EH (cell line): ENCODE measurements around the gene RBPJ.
"Not testable (repeated sequence)": the region's sequence is repeated elsewhere in the genome, so short reads cannot be mapped to it uniquely, and the experiment has no call there.

Experiments used
- DNase-seq: peaks from one replicate; pipeline ENCODE4 v3.0.0-alpha.2; 2015; ENCODE audit warnings: low read depth

The RBPJ gene

DNA sequence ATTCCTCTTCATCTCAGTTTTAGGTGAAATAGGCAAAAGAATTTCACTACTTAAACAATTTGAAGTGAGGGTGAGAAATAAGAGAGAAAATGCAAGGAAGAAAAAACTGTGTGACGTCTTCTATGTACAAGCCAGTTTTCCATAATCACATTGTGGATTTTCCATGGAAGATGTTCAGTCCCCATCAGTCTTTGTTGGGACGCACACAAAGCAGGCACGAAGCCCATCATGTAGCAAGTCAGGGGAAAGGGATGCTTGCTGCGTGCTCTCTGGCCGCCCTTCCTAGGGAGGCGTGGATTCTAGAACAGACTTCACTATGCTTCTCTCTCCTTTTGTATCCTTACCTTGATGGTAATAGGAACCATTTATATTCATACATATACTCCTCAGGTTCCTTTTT is 54.7 kb downstream of the RBPJ start:
- no peak for DNase-seq

GRCh38 chr4:26377328-26378311 is 56.8 kb downstream of the RBPJ start:
- no peak for DNase-seq

DNA sequence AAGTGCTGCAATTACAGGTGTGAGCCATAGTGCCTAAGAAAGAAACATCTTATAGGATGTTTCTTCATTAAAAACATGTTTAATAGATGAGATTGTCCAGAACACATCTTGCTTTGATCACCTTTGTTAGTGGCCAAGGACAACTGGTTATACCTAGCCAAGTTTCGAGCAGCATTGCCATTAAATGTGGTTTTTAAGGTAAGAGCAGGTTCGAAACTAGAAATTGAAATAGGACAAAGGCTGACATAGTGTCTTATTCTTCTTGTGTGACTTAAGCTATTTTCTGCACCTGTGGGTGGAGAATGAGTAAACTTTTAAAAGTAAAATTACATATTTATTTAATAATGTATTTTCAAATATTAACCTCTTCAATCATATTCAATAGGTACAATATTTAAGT is 59.0 kb downstream of the RBPJ start:
- no peak for DNase-seq

DNA sequence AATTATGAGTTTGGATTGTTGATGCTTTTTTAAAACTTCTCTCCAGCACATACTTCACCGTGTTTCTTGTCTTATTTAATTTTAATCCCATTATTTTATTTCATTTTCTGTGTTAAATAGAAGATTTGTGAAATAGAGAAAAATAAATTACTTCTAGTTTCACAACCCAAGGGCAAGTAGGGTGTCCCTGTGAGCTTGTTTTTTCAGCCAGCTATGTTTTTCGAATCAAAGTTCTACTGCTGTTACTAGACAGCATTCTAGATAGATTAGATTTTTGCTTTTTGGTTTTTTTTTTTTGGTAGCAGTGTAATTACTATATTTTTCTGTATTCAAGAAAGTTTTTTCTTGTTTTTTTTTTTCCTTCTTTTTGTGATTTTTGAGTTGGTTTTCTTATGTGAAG is 59.9 kb downstream of the RBPJ start:
- no peak for DNase-seq

GRCh38 chr4:26384380-26385057 is 63.7 kb downstream of the RBPJ start:
- DNase-seq = no peak

- no peak for DNase-seq
Measured at GRCh38 chr4:26385690-26386089, 64.9 kb downstream of the RBPJ start.

DNA sequence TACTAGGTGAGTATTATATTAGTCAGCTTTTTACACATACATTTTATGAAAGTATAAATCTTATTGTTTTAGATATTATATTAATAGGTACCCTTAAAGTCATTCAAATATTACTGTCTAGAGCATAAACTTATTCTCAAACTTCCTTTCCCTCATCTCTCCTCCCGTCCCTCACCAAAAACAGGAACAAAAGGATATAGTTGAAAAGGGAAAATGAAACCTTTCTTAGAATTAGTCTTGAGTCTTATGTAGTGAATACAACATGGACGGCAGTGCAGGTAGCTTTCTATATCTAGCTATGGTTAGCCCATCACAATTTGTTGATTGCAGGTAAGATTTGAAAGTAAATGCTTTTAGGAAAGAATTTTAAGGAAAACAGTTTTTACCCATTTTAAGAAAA is 65.6 kb downstream of the RBPJ start:
- no peak for DNase-seq

DNA sequence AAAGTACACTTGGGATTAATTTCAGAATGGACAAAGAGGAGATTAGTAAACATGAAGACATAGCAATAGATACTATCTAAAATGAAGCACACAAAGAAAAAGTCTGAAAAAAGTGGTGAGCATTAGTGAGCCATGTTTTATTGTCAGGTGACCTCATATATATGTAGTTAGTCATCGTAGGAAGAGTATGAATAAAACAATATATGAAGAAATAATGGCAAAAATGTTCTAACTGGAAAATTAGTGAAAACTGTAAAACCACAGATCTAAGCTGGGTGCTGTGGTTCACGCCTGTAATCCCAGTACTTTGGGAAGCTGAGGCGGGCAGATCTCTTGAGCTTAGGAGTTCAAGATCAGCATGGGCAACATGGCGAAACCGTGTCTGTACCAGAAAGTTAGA is 67.9 kb downstream of the RBPJ start:
- peak; percentile 33 for DNase-seq

- DNase-seq = no peak
Measured at GRCh38 chr4:26397086-26397485, 76.3 kb downstream of the RBPJ start.

- DNase-seq = no peak
Measured at GRCh38 chr4:26400132-26400531, 79.3 kb downstream of the RBPJ start.

DNA sequence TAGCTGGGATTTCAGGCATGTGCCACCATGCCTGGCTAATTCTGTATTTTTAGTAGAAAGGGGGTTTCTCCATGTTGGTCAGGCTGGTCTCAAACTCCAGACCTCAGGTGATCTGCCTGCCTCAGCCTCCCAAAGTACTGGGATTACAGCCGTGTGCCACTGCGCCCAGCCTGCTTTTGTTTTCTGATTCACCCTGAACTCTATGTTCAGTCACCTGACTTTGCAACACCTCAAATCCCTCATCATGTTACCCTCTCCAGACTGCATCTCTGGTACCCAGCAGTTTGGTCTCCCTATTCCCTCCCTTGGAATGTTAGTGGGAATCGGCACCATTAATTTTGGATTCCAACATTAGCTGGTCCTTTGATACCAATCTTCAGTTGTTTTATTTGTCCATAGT is 81.2 kb downstream of the RBPJ start:
- not testable (repeated sequence) for DNase-seq

- DNase-seq = no peak
Measured at GRCh38 chr4:26402458-26402857, 81.6 kb downstream of the RBPJ start.

DNA sequence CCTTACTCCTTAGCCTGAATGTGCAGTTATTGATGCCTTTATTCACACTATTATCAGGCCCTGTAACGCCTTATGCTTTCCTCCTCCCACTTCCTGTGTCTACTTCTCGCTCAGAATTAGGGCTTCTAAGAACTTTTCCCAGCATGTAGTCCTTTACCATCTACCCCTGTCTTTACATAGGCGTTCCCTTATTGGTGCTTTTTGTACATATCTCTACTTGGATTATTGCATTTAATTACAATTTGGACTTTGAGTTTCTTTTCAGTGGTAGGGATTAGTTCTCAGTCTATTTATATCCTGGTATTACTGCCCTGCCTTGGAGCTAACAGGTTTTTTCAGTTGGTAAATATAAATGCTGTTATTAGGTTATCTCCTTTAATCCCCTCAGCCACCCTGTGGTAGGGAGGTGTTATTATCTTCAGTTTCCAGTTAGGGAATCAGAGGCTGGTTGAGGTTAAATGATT is 84.0 kb downstream of the RBPJ start:
- DNase-seq = no peak

GRCh38 chr4:26406346-26406975 is 85.6 kb downstream of the RBPJ start:
- peak; percentile 19 for DNase-seq

DNA sequence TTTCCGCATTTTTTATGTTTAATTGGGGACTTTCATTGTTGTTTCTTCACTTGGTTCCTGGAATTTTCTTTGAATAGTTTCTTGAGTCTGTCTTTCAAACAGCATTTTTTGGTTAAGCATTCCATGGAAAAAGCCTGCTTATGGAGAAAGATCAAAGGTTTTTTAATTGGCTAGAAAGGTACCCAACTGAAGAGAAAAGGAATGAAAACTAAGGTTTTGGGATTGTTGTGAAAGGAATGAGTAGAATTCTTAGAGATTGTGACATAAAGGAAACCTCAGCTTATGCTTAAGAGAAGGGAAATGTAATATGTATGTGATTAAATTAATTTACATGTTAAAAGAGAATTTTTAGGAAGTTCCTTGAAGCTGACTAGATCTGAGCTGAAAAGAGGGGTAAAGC is 86.7 kb downstream of the RBPJ start:
- peak; percentile 29 for DNase-seq

DNA sequence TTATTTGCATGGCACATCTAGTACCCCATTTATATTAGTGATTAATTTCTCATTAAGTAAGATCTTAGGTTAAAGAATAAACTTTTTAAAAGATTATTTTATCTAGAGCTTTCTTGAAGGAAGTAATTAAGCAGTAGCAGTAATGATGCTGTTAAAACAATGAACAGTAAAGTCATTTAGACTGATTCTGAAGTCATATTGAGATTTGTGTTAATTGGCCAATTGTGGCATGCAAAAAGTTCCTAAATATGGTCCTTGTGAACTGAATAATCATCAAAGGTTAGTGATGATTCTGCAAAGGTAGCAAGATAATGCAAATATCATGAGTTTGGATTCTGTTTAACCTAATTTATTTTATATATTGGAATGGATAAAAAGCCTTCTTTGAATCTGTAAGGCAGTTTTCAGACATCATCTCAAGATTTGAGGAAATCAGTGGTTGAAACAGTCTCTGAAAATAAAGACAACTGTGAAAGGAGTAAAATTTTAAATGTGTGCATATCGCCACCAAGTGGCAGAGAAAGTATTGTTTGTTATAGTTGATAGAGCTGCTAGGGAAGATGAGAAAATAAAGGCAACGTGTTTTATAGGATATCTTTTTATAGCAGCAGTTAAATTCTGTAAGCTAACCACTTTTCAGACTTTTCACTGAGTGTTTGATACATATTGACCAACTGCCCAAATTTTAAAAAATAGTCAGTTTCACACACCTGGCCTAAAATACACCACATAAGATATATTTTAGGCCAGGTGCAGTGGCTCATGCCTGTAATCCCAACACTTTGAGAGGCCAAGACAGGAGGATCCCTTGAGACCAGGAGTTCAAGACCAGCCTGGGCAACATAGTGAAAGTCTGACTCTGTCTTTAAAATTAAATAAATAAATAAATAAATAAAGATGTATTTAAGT is 89.8 kb downstream of the RBPJ start:
- DNase-seq = peak; percentile 72

GRCh38 chr4:26412381-26413372 is 91.9 kb downstream of the RBPJ start:
- no peak for DNase-seq

GRCh38 chr4:26413582-26413981 is 92.8 kb downstream of the RBPJ start:
- no peak for DNase-seq

- peak; percentile 34 for DNase-seq
Measured at GRCh38 chr4:26418107-26418506, 97.3 kb downstream of the RBPJ start.

DNA sequence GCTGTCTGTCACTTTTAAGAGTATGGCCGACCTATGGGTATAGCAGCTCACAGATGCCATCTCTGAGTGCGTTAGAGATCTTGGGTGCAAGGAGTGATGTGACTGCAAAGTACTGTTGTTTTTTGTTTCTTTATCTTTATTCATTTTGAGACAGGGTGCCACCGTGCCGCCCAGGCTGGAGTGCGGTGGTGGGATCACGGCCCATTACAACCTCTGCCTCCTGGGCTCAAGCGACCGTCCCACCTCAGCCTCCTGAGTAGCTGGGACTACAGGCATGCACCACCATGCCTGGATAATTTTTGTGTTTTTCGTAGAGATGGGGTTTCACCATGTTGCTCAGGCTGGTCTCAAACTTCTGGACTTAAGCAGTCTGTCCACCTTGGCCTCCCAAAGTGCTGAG is 98.0 kb downstream of the RBPJ start:
- no peak for DNase-seq
